ENCODE data around the gene THSD7A. TPM values are rescaled to one million over a fixed set of nuclear protein-coding genes. Genes with fewer than 3 reads are reported as not detected.
A peak's percentile ranks its signal among the peaks of the same experiment; 100 is the strongest.

The THSD7A gene
- total RNA-seq, 1 donor from 2014 or later: 0.28 TPM

DNA sequence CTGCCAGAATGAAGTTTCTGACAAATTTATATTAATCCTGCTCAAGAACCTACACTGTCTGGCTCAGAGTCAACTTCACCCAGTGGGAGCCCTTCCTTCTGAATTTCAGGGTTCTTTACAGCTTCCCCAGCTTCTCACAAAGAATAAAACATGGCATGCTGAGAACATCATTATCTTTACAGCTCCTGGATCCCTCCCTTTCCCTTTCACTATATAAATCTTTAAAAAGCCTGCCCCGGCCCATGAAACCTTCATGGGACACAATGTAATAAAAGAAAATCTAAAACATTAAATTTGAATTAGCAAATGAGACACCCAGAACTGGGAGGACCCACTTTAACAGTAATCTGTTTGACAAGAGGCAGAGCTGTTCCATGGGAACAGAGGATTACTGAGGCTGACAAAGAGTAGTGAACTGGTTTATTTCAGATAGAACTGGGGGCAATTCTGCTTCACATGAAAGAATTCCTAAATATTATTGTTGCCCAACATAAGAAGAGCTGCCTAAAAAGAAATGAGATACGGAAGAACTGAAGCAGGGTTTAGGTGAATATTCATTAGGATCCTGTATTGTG lies 222.8 kb downstream of the THSD7A start:
- Mint-ChIP-seq H3K27ac (peak overlapping the region; percentile 74), H3K27me3 (ENCODE audit: insufficient read depth, low read depth) (peaks cover 2% of the 10 kb centered on the region), H3K36me3 (no peaks in the 10 kb centered on the region), H3K4me1 (peaks cover 29% of the 10 kb centered on the region), H3K4me3 (no peak overlapping the region), H3K9me3 (no peaks in the 10 kb centered on the region)
- Histone ChIP-seq H4K20me1 (ENCODE audit: low read depth) (no peaks in the 10 kb centered on the region), H3K36me3 (no peaks in the 10 kb centered on the region), H3K4me3 (no peak overlapping the region), H3K9ac (no peak overlapping the region), H3F3A (ENCODE audit: low read depth) (no peaks in the 10 kb centered on the region), H3K27me3 (no peaks in the 10 kb centered on the region), H3K9me3 (ENCODE audit: low read depth) (no peaks in the 10 kb centered on the region), H3K79me2 (ENCODE audit: low read depth) (no peaks in the 10 kb centered on the region), H3K4me1 (peaks cover 9% of the 10 kb centered on the region), H3K27ac (no peak overlapping the region), H2AFZ (replicated peaks) (no peak overlapping the region), H3K4me2 (peak overlapping the region; percentile 28)
- TF ChIP-seq, protein P1, sequence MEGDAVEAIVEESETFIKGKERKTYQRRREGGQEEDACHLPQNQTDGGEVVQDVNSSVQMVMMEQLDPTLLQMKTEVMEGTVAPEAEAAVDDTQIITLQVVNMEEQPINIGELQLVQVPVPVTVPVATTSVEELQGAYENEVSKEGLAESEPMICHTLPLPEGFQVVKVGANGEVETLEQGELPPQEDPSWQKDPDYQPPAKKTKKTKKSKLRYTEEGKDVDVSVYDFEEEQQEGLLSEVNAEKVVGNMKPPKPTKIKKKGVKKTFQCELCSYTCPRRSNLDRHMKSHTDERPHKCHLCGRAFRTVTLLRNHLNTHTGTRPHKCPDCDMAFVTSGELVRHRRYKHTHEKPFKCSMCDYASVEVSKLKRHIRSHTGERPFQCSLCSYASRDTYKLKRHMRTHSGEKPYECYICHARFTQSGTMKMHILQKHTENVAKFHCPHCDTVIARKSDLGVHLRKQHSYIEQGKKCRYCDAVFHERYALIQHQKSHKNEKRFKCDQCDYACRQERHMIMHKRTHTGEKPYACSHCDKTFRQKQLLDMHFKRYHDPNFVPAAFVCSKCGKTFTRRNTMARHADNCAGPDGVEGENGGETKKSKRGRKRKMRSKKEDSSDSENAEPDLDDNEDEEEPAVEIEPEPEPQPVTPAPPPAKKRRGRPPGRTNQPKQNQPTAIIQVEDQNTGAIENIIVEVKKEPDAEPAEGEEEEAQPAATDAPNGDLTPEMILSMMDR (IDR thresholded peaks at IDR 0.05): no peak
- peak; percentile 15 for DNase-seq (ENCODE audit: low spot score)

DNA sequence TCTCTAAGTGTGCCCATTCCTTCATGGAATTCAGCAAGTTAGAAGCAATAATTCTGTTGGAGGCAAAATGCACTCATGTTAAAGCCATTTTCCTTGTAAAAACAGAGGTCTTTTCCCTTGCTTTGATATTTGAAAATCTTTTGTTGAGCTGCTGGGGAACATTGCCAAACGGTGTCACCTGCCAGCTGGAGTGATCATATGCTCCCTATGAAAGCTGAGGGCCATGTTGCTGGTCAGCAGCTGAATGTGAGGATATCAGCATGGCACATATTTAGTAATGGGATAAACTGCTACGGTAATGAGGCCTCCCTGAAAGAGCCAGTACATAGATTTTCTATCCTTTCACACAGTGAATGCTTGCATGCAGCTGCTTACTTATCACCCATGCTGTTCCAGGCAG lies 224.3 kb downstream of the THSD7A start:
- no peak overlapping the region for H3K27ac Mint-ChIP-seq

DNA sequence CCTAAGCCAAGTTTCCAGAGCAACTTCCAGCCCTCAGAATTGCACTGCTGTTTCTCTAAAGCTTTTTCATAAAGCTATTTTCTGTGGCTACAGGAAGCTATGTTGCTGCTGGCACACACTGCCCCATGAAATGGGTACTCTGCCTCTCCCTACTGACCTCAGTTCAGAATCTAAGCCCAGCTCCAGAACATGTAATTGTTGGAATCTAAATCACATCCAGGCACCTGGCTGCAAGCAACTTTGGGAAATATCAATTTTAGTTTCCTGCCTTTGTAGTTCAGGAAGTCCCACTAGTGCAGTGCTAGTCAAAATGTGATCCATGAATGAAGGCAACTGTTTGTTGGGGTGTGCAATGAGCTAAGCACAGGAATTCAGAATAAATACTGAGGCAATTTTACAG lies 226.2 kb downstream of the THSD7A start:
- Mint-ChIP-seq H3K4me1 (peaks cover 29% of the 10 kb centered on the region), H3K4me3 (no peak overlapping the region)

More for the DNA sequence above, 224.3 kb downstream of the THSD7A start:
- Histone ChIP-seq H3F3A (ENCODE audit: low read depth) (no peaks in the 10 kb centered on the region), H3K4me3 (no peak overlapping the region), H4K20me1 (ENCODE audit: low read depth) (no peaks in the 10 kb centered on the region), H3K27me3 (no peaks in the 10 kb centered on the region), H3K4me1 (peaks cover 9% of the 10 kb centered on the region), H3K9me3 (ENCODE audit: low read depth) (no peaks in the 10 kb centered on the region), H3K27ac (no peak overlapping the region), H2AFZ (replicated peaks) (no peak overlapping the region), H3K36me3 (no peaks in the 10 kb centered on the region), H3K9ac (no peak overlapping the region), H3K4me2 (no peak overlapping the region), H3K79me2 (ENCODE audit: low read depth) (no peaks in the 10 kb centered on the region)
- TF ChIP-seq, protein P1 (IDR thresholded peaks at IDR 0.05): no peak
- H3K4me1 Mint-ChIP-seq: peaks cover 29% of the 10 kb centered on the region
- DNase-seq (ENCODE audit: low spot score): no peak
- no peaks in the 10 kb centered on the region for H3K36me3 Mint-ChIP-seq
- peaks cover 2% of the 10 kb centered on the region for H3K27me3 Mint-ChIP-seq (ENCODE audit: insufficient read depth, low read depth)
- no peak overlapping the region for H3K4me3 Mint-ChIP-seq
- H3K9me3 Mint-ChIP-seq: no peaks in the 10 kb centered on the region

More for the DNA sequence above, 226.2 kb downstream of the THSD7A start:
- H3K36me3 ChIP-seq: no peaks in the 10 kb centered on the region
- no peaks in the 10 kb centered on the region for H3K36me3 Mint-ChIP-seq
- no peak for DNase-seq (ENCODE audit: low spot score)
- no peak overlapping the region for H2AFZ ChIP-seq (replicated peaks)
- no peak overlapping the region for H3K27ac ChIP-seq
- H3F3A ChIP-seq (ENCODE audit: low read depth): no peaks in the 10 kb centered on the region
- no peaks in the 10 kb centered on the region for H3K79me2 ChIP-seq (ENCODE audit: low read depth)
- no peak overlapping the region for H3K4me3 ChIP-seq
- no peaks in the 10 kb centered on the region for H3K27me3 ChIP-seq
- TF ChIP-seq, protein P1 (IDR thresholded peaks at IDR 0.05): no peak
- no peak for TF ChIP-seq EZH2phosphoT487 (IDR thresholded peaks at IDR 0.05)
- no peak for TF ChIP-seq EZH2 (IDR thresholded peaks at IDR 0.05)
- no peaks in the 10 kb centered on the region for H3K27me3 Mint-ChIP-seq (ENCODE audit: insufficient read depth, low read depth)
- H3K27ac Mint-ChIP-seq: no peak overlapping the region
- H3K9me3 ChIP-seq (ENCODE audit: low read depth): no peaks in the 10 kb centered on the region
- no peaks in the 10 kb centered on the region for H4K20me1 ChIP-seq (ENCODE audit: low read depth)
- H3K4me2 ChIP-seq: no peak overlapping the region
- no peak overlapping the region for H3K9ac ChIP-seq
- peaks cover 4% of the 10 kb centered on the region for H3K9me3 Mint-ChIP-seq
- H3K4me1 ChIP-seq: peaks cover 9% of the 10 kb centered on the region

All from neural progenitor cell (in vitro differentiated cells).